Pancreas (tissue), 10 donors: ENCODE measurements around the gene SSNA1. TPM values are rescaled to one million over a fixed set of nuclear protein-coding genes. Genes with fewer than 3 reads are reported as not detected.

Source experiments
- ATAC-seq, 4 donors: fragments of 200-7000 bp; cut with Tn5 transposase; one replicate each; pipeline versions ENCODE4 v1.8.0 to v1.9.1; 2020; ENCODE audit warnings: mild to moderate bottlenecking in 4 of 4, moderate library complexity in 4 of 4
- DNase-seq, 6 donors: peaks; one replicate each; pipeline ENCODE4 v3.0.0-alpha.2; 2020
- FAIRE-seq: peaks from 2 replicates; lab custom pipeline; 2012; peaks lifted over from hg19 to GRCh38; lab: Jason Lieb, UNC
- H3K27ac ChIP-seq, 4 donors: fragments of 200-600 bp; sonication (generic); 1 replicate in 3 of 4; 2 replicates in 1 of 4; pipeline versions ENCODE4 v1.5.0 to v1.8.0; 2020
- H3K27me3 ChIP-seq, 4 donors: fragments of 200-600 bp; one replicate each; pipeline ENCODE4 v1.8.0; 2021
- H3K36me3 ChIP-seq, 3 donors: fragments of 200-600 bp; sonication (generic) in 1 of 3; one replicate each; pipeline versions ENCODE4 v1.5.0 to v1.8.0; 2020 to 2021
- H3K4me1 ChIP-seq, 3 donors: fragments of 200-600 bp; one replicate each; pipeline ENCODE4 v1.8.0; 2021
- H3K4me3 ChIP-seq, 4 donors: fragments of 200-600 bp; sonication (generic) in 2 of 4; one replicate each; pipeline versions ENCODE4 v1.5.0 to v1.8.0; 2020 to 2021
- H3K9me3 ChIP-seq, 4 donors: fragments of 200-600 bp; one replicate each; pipeline ENCODE4 v1.8.0; 2021
- WGBS, 2 donors: extraction: QIAGEN DNeasy Blood & Tissue Kit; methylation state at CpG; one replicate each; pipeline ENCODE4 v1.1.7; 2013; 5-methylcytosine and 5-hydroxymethylcytosine counted together
- intact Hi-C, 3 donors: fragments of 100-400 bp; cut with DNase I; formaldehyde crosslinking; loops; one replicate each; pipeline versions ENCODE4 v1.11.1 to v1.14.2; 2022
- polyA plus RNA-seq, 2 donors: library from polyadenylated mRNA; stranded (reverse); fragments of 200-250 nt; gene quantifications; one replicate each; pipeline ENCODE4 v1.2.3, GENCODE V29; 2013
- total RNA-seq, 6 donors: library from RNA; stranded (reverse); fragmentation: NEBNext Ultra II Directional in 4 of 6; extraction: Animal tissue kit (Norgen Biotek cat#: 25700) in 4 of 6; gene quantifications; one replicate each; pipeline versions ENCODE4 v1.2.1 to v1.2.4, GENCODE V29; 2021 to 2023
- TF ChIP-seq, protein P1 (sequence below), 4 donors: fragments of 200-600 bp; sonication (generic) in 3 of 4; IDR thresholded peaks; one replicate each; pipeline versions ENCODE4 v1.5.0 to v1.8.0; 2021; ENCODE audit warnings: antibody characterized with exemption in 4 of 4
- donor health status: healthy with polysubstance abuse.
- donor health status: DM: no; HTN: no; CAD: no; lungs with moderate emphysema.
- donor health status: DM: no; HTN: no; CAD: no.
- donor health status: control.
- donor health status: control.
- donor health status: Bipolar disorder and iron deficiency.
- donor health status: DM: yes; HTN: yes; CAD: no.
- donor health status: DM: no; HTN: no; CAD: no.
- donor health status: DM: no; HTN: no; CAD: no.
- donor health status: DM: yes; HTN: yes; CAD: no.

Gene SSNA1
- total and polyA plus RNA-seq, 8 donors = 30.8 to 81.0 (median 41.1) TPM

GRCh38 chr9:137178939-137179630 is 9.4 kb upstream of the SSNA1 start:
- no peak for ATAC-seq
- no peak for DNase-seq
- Histone ChIP-seq H3K27me3 (no peaks in the 10 kb centered on the region), H3K4me3 (no peak overlapping the region), H3K9me3 (no peaks in the 10 kb centered on the region), H3K27ac (no peak overlapping the region), H3K36me3 (peaks cover 0 to 46% (median 39%) of the 10 kb centered on the region in 3 donors), H3K4me1 (no peaks in the 10 kb centered on the region)
- TF ChIP-seq, protein P1, sequence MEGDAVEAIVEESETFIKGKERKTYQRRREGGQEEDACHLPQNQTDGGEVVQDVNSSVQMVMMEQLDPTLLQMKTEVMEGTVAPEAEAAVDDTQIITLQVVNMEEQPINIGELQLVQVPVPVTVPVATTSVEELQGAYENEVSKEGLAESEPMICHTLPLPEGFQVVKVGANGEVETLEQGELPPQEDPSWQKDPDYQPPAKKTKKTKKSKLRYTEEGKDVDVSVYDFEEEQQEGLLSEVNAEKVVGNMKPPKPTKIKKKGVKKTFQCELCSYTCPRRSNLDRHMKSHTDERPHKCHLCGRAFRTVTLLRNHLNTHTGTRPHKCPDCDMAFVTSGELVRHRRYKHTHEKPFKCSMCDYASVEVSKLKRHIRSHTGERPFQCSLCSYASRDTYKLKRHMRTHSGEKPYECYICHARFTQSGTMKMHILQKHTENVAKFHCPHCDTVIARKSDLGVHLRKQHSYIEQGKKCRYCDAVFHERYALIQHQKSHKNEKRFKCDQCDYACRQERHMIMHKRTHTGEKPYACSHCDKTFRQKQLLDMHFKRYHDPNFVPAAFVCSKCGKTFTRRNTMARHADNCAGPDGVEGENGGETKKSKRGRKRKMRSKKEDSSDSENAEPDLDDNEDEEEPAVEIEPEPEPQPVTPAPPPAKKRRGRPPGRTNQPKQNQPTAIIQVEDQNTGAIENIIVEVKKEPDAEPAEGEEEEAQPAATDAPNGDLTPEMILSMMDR (IDR thresholded peaks at IDR 0.05) = no peak
- 91% methylated on average over 19 of the region's 19 CpGs for WGBS, 2 donors
- intact Hi-C loops = no loop called here
- no peak for FAIRE-seq

DNA sequence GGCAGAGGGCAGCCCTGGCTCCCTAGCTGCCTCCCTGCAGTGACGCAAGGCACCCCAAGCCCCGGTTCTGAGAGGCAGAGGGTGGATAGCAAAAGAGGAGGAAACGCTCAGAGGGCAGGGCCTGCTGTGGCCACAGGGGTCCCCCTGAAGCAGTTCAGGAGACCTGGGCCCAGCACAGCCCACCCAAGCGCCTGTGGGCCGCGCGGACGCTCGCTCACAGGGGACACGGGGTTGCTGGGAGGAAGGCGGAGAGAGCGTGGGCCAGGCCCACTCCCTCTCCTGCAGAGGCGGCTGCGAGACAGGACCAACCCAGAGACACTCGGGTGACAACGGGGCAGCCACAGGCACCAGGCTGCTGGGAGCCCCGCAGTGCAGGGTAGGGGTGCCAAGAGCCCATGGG is 8.7 kb upstream of the SSNA1 start:
- 92 to 97% methylated on average over 16 to 17 of the region's 17 CpGs for WGBS, 2 donors
- H3K9me3 ChIP-seq = no peaks in the 10 kb centered on the region
- H3K27me3 ChIP-seq = no peaks in the 10 kb centered on the region
- DNase-seq (no peak), FAIRE-seq (no peak), ATAC-seq (no peak)
- H3K36me3 ChIP-seq = peaks cover 0 to 47% (median 40%) of the 10 kb centered on the region in 3 donors
- intact Hi-C loops = no loop called here
- H3K4me3 ChIP-seq = no peak overlapping the region
- H3K4me1 ChIP-seq = no peaks in the 10 kb centered on the region
- no peak overlapping the region for H3K27ac ChIP-seq
- TF ChIP-seq, protein P1 (IDR thresholded peaks at IDR 0.05) = no peak

DNA sequence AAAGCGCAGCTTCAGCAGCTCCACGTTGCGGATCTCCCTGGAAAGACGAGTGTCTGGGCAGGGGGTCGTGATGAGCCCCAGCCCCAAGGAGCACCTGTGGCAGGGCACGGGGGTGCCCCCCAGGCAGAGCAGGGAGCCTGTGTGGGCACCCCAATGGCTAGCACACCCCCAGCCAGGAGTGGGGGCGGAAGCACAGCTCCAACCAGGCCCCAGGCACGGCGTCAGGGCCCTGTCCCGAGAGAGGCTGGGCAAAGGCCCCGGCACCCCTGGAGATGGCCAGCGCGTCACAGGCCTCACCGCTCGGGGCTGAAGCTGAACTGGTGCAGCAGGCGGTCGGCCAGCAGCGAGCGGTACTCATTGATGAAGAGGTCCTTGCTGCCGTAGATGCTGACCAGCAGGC is 8.0 kb upstream of the SSNA1 start:
- H3K27me3 ChIP-seq = no peaks in the 10 kb centered on the region
- FAIRE-seq (no peak), DNase-seq (no peak), ATAC-seq (no peak)
- H3K4me1 ChIP-seq = no peaks in the 10 kb centered on the region
- H3K27ac ChIP-seq = no peak overlapping the region
- peaks cover 0 to 52% (median 42%) of the 10 kb centered on the region in 3 donors for H3K36me3 ChIP-seq
- WGBS, 2 donors = 95 to 96% methylated on average over 20 of the region's 20 CpGs
- TF ChIP-seq, protein P1 (IDR thresholded peaks at IDR 0.05) = no peak
- intact Hi-C loops = no loop called here
- H3K9me3 ChIP-seq = no peaks in the 10 kb centered on the region
- H3K4me3 ChIP-seq = no peak overlapping the region

GRCh38 chr9:137181680-137182079 is 6.8 kb upstream of the SSNA1 start:
- no peak for ATAC-seq
- H3K27ac ChIP-seq = no peak overlapping the region
- no peaks in the 10 kb centered on the region for H3K9me3 ChIP-seq
- H3K4me3 ChIP-seq = no peak overlapping the region
- TF ChIP-seq, protein P1 (IDR thresholded peaks at IDR 0.05) = no peak
- DNase-seq = no peak
- peaks cover 0 to 52% (median 42%) of the 10 kb centered on the region in 3 donors for H3K36me3 ChIP-seq
- intact Hi-C loops = no loop called here
- FAIRE-seq = no peak
- H3K27me3 ChIP-seq = no peaks in the 10 kb centered on the region
- H3K4me1 ChIP-seq = peaks cover 3 to 9% (median 5%) of the 10 kb centered on the region in 3 donors
- 91 to 96% methylated on average over 20 to 22 of the region's 22 CpGs for WGBS, 2 donors

DNA sequence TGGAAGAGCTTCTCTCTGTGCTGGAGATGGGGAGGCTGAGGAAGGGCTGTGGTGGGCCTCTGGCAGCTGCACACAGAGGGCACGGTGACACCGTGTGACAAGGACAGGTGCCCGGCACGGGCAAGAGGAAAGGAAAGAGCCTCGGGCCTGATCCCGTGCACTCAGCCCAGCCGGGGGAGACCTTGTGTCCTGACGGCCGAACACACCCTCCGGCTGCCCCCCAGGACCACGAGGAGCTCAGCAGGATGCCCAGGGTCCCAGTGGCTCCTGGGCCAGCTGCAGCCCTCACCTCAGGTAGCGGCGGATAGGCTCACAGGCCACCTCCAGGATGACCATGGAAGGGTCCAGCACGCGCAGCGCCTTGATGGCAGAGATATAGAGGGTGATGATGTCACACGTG is 5.6 kb upstream of the SSNA1 start:
- no peak for FAIRE-seq

More for the DNA sequence above, 5.6 kb upstream of the SSNA1 start:
- Histone ChIP-seq H3K4me1 (peaks cover 11 to 20% (median 16%) of the 10 kb centered on the region in 3 donors), H3K27ac (no peak overlapping the region), H3K4me3 (no peak overlapping the region), H3K27me3 (no peaks in the 10 kb centered on the region), H3K9me3 (no peaks in the 10 kb centered on the region), H3K36me3 (peaks cover 0 to 52% (median 42%) of the 10 kb centered on the region in 3 donors)
- DNase-seq (no peak), ATAC-seq (no peak)
- TF ChIP-seq, protein P1 (IDR thresholded peaks at IDR 0.05) = no peak
- 88 to 91% methylated on average over 17 of the region's 17 CpGs for WGBS, 2 donors
- intact Hi-C loops = no loop called here
